HCT116 (cell line): Measurements from ENCODE around the gene EHMT1. TPM values are rescaled to one million over a fixed set of nuclear protein-coding genes. Genes with fewer than 3 reads are reported as not detected.

Source experiments
- ATAC-seq: fragments of 200-7000 bp; cut with Tn5 transposase; 2 replicates; pipeline ENCODE4 v1.9.1; 2020; ENCODE audit warnings: mild to moderate bottlenecking, moderate library complexity
- BruUV-seq: library from RNA; stranded (reverse); fragments of 400-500 nt; replicated peaks from 2 replicates; lab custom pipeline; 2021; lab: Mats Ljungman, UMichigan
- CTCF ChIA-PET: fragments of 300-600 bp; sonication (Branson Sonifier 250); formaldehyde crosslinking; loops from one replicate; lab custom pipeline; 2021; ENCODE audit warnings: antibody characterized with exemption; lab: Charles Lee
- POLR2A ChIA-PET: fragments of 300-600, 350-600 bp; sonication (Branson Sonifier 250); formaldehyde crosslinking; loops from one replicate; lab custom pipeline; 2021; ENCODE audit warnings: antibody characterized with exemption; lab: Charles Lee
- RAD21 ChIA-PET, 2 experiments: fragments of 300-600 bp; sonication (Branson Sonifier 250); formaldehyde crosslinking; loops; one replicate each; lab custom pipeline; 2023; ENCODE audit warnings: low total read pairs in 2 of 2; ENCODE audit not compliant: uncharacterized antibody in 2 of 2, unreplicated experiment in 2 of 2, low non-redundant PET in 1 of 2; lab: Charles Lee
- DNase-seq: peaks from one replicate; pipeline ENCODE4 v3.0.0-alpha.2; 2010; ENCODE audit warnings: low read depth, low spot score
- H2AFZ ChIP-seq: fragments of 200-600 bp; shearing (Covaris generic), sonication (generic); 2 replicates; pipeline ENCODE4 v1.6.1; 2017; ENCODE audit warnings: low read depth, mixed run types, mixed read lengths, antibody characterized with exemption, low read length; ENCODE audit not compliant: poor library complexity, severe bottlenecking
- H3K27ac ChIP-seq: 2 replicates; pipeline ENCODE4 v1.5.1; 2012; ENCODE audit warnings: low read depth, low read length
- H3K27me3 ChIP-seq: fragments of 200-600 bp; sonication (generic); 2 replicates; pipeline ENCODE4 v1.6.1; 2016; ENCODE audit warnings: mixed run types, low read length, mixed read lengths; ENCODE audit not compliant: insufficient read depth
- H3K36me3 ChIP-seq, 2 experiments: fragments of 200-500 bp in 1 of 2; fragments of 200-600 bp in 1 of 2; sonication (Bioruptor generic) in 1 of 2; sonication (generic) in 1 of 2; 2 replicates each; pipeline versions ENCODE4 v1.5.1 to v1.6.1; 2014 to 2016; ENCODE audit warnings: low read length in 2 of 2, inconsistent platforms in 1 of 2, mixed read lengths in 1 of 2, mixed run types in 1 of 2; ENCODE audit not compliant: insufficient read depth in 2 of 2, control insufficient read depth in 1 of 2
- H3K4me1 ChIP-seq, 2 experiments: fragments of 200-600 bp in 1 of 2; sonication (generic) in 1 of 2; 2 replicates each; pipeline versions ENCODE4 v1.5.1 to v1.6.1; 2012 to 2017; ENCODE audit warnings: low read length in 2 of 2, inconsistent platforms in 1 of 2, mild to moderate bottlenecking in 1 of 2, mixed read lengths in 1 of 2, mixed run types in 1 of 2, moderate library complexity in 1 of 2; ENCODE audit not compliant: insufficient read depth in 2 of 2, control insufficient read depth in 1 of 2
- H3K4me2 ChIP-seq: fragments of 200-600 bp; sonication (generic); 2 replicates; pipeline ENCODE4 v1.6.1; 2017; ENCODE audit warnings: mixed run types, low read length, mixed read lengths
- H3K4me3 ChIP-seq, 2 experiments: fragments of 200-600 bp in 1 of 2; sonication (generic) in 1 of 2; replicated peaks in 1 of 2; 2 replicates each; pipeline ENCODE4 v1.5.1; 2011 to 2016; ENCODE audit warnings: low read length in 2 of 2, control low read depth in 1 of 2, low read depth in 1 of 2, mild to moderate bottlenecking in 1 of 2, mixed read lengths in 1 of 2, mixed run types in 1 of 2
- H3K79me2 ChIP-seq: fragments of 200-600 bp; sonication (generic); 2 replicates; pipeline ENCODE4 v1.6.1; 2017; ENCODE audit warnings: mild to moderate bottlenecking, mixed run types, low read length, moderate library complexity, mixed read lengths; ENCODE audit not compliant: insufficient read depth
- H3K9ac ChIP-seq: fragments of 200-600 bp; sonication (generic); 2 replicates; pipeline ENCODE4 v1.6.1; 2016; ENCODE audit warnings: low read length, mixed read lengths
- H3K9me2 ChIP-seq: fragments of 200-600 bp; sonication (generic), shearing (Covaris generic); 2 replicates; pipeline ENCODE4 v1.6.1; 2017; ENCODE audit warnings: mixed run types, mild to moderate bottlenecking, moderate library complexity; ENCODE audit not compliant: insufficient read depth
- H3K9me3 ChIP-seq, 2 experiments: fragments of 200-500 bp in 1 of 2; fragments of 200-600 bp in 1 of 2; sonication (Bioruptor generic) in 1 of 2; sonication (generic) in 1 of 2; 2 replicates each; pipeline ENCODE4 v1.6.1; 2014 to 2017; ENCODE audit warnings: low read length in 2 of 2, mixed read lengths in 2 of 2, inconsistent platforms in 1 of 2, low read depth in 1 of 2, mild to moderate bottlenecking in 1 of 2, mixed run types in 1 of 2, moderate library complexity in 1 of 2; ENCODE audit not compliant: control insufficient read depth in 1 of 2, insufficient read depth in 1 of 2
- H4K20me1 ChIP-seq: fragments of 200-600 bp; sonication (generic), shearing (Covaris generic); 2 replicates; pipeline ENCODE4 v1.6.1; 2017; ENCODE audit warnings: mixed run types, mild to moderate bottlenecking, moderate library complexity; ENCODE audit not compliant: insufficient read depth
- ELF1 ChIP-seq: IDR thresholded peaks from 2 replicates; pipeline ENCODE4 v1.6.1; 2012; ENCODE audit warnings: low read depth, borderline replicate concordance
- ZNF274 ChIP-seq: fragments of 200-500 bp; sonication (Bioruptor generic); IDR thresholded peaks from 2 replicates; pipeline ENCODE4 v1.6.1; 2014; ENCODE audit warnings: mild to moderate bottlenecking, low read depth, low read length, inconsistent platforms
- intact Hi-C: fragments of 100-400 bp; cut with micrococcal nuclease; formaldehyde crosslinking; loops from 2 replicates; pipeline ENCODE4 v1.10.0; 2022
- total RNA-seq: library from RNA; stranded (reverse); gene quantifications from one replicate; pipeline ENCODE4 v1.2.1, GENCODE V29; 2021; ENCODE audit not compliant: unreplicated experiment
- TF ChIP-seq, protein P1 (sequence below): IDR thresholded peaks from 2 replicates; pipeline ENCODE4 v1.6.1; 2012; ENCODE audit warnings: low read depth
- TF ChIP-seq, protein P2 (sequence below): IDR thresholded peaks from 2 replicates; pipeline ENCODE4 v1.6.1; 2011; ENCODE audit warnings: mild to moderate bottlenecking, low read length, moderate library complexity; ENCODE audit not compliant: insufficient replicate concordance; ENCODE audit errors: extremely low read depth
- TF ChIP-seq, protein P3 (sequence below), 3 experiments: fragments of 200-600 bp in 1 of 3; sonication (generic) in 1 of 3; IDR thresholded peaks in 2 of 3; conservative IDR thresholded peaks in 1 of 3; 2 replicates each; pipeline ENCODE4 v1.5.1; 2012 to 2017; ENCODE audit warnings: low read depth in 2 of 3, low read length in 2 of 3, antibody characterized with exemption in 1 of 3, borderline replicate concordance in 1 of 3, control low read depth in 1 of 3, mild to moderate bottlenecking in 1 of 3, mixed read lengths in 1 of 3, mixed run types in 1 of 3, moderate library complexity in 1 of 3; ENCODE audit not compliant: insufficient read depth in 1 of 3

The EHMT1 gene
- total RNA-seq, 1 experiment from 2014 or later: 86.1 TPM

DNA sequence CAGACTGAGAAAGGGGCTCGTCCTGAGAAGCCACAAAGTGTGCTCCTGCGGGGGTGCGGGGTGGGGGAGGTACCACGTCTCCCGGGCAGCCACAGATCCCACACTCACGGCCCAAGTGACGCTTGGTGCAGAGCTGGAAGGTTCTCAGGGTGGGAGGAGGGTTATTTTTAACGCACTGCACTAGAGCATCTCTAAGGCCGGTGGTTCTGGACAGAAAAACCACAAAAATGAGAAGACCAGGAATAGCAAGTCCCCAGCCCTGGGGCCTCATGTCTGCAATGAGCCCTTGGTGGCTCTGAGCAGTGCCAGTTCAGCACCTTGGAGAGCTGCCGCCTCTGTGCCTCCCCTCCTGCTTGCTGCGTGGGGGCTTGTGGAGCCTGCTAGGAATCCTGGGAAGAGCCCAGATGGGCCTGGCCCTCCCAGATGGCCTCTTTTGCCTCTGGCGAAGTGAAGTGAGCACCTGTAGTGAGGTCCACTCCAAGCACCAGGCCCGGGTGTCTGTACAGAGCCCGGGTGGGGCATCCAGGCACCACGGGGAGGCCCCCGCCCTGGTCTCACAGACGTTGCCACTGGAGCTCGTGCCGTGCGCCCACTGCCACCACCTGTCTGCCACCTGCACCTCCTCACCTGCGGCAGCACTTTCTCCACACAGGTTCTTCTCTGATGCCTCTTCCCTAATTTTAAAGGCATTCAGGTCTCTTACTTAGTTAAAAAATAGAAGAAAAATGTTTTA lies 209.9 kb downstream of the EHMT1 start:
- Histone ChIP-seq H3K79me2 (0 out of 2 replicates have a peak, but pooled peaks cover 4% of the 10 kb centered on the region), H3K9me2 (no peaks in the 10 kb centered on the region), H2AFZ (no peak overlapping the region), H3K9me3 (no peaks in the 10 kb centered on the region), H3K4me2 (no peak overlapping the region), H3K36me3 (peaks cover 2 to 23% of the 10 kb centered on the region in 2 experiments; a peak in 1 of 4 replicates), H4K20me1 (no peaks in the 10 kb centered on the region; the same call in 1 of the 2 replicates), H3K4me3 (no peak overlapping the region), H3K27ac (no peak overlapping the region), H3K27me3 (no peaks in the 10 kb centered on the region), H3K4me1 (no peaks in the 10 kb centered on the region), H3K9ac (no peak overlapping the region)
- ATAC-seq (no peak), DNase-seq (no peak)
- RAD21 ChIA-PET: no interaction called here
- TF ChIP-seq ELF1 (no peak), ZNF274 (no peak)
- TF ChIP-seq, protein P1, sequence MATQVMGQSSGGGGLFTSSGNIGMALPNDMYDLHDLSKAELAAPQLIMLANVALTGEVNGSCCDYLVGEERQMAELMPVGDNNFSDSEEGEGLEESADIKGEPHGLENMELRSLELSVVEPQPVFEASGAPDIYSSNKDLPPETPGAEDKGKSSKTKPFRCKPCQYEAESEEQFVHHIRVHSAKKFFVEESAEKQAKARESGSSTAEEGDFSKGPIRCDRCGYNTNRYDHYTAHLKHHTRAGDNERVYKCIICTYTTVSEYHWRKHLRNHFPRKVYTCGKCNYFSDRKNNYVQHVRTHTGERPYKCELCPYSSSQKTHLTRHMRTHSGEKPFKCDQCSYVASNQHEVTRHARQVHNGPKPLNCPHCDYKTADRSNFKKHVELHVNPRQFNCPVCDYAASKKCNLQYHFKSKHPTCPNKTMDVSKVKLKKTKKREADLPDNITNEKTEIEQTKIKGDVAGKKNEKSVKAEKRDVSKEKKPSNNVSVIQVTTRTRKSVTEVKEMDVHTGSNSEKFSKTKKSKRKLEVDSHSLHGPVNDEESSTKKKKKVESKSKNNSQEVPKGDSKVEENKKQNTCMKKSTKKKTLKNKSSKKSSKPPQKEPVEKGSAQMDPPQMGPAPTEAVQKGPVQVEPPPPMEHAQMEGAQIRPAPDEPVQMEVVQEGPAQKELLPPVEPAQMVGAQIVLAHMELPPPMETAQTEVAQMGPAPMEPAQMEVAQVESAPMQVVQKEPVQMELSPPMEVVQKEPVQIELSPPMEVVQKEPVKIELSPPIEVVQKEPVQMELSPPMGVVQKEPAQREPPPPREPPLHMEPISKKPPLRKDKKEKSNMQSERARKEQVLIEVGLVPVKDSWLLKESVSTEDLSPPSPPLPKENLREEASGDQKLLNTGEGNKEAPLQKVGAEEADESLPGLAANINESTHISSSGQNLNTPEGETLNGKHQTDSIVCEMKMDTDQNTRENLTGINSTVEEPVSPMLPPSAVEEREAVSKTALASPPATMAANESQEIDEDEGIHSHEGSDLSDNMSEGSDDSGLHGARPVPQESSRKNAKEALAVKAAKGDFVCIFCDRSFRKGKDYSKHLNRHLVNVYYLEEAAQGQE: peak; percentile 78
- TF ChIP-seq, protein P2, sequence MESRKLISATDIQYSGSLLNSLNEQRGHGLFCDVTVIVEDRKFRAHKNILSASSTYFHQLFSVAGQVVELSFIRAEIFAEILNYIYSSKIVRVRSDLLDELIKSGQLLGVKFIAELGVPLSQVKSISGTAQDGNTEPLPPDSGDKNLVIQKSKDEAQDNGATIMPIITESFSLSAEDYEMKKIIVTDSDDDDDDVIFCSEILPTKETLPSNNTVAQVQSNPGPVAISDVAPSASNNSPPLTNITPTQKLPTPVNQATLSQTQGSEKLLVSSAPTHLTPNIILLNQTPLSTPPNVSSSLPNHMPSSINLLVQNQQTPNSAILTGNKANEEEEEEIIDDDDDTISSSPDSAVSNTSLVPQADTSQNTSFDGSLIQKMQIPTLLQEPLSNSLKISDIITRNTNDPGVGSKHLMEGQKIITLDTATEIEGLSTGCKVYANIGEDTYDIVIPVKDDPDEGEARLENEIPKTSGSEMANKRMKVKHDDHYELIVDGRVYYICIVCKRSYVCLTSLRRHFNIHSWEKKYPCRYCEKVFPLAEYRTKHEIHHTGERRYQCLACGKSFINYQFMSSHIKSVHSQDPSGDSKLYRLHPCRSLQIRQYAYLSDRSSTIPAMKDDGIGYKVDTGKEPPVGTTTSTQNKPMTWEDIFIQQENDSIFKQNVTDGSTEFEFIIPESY: no peak
- TF ChIP-seq, protein P3, sequence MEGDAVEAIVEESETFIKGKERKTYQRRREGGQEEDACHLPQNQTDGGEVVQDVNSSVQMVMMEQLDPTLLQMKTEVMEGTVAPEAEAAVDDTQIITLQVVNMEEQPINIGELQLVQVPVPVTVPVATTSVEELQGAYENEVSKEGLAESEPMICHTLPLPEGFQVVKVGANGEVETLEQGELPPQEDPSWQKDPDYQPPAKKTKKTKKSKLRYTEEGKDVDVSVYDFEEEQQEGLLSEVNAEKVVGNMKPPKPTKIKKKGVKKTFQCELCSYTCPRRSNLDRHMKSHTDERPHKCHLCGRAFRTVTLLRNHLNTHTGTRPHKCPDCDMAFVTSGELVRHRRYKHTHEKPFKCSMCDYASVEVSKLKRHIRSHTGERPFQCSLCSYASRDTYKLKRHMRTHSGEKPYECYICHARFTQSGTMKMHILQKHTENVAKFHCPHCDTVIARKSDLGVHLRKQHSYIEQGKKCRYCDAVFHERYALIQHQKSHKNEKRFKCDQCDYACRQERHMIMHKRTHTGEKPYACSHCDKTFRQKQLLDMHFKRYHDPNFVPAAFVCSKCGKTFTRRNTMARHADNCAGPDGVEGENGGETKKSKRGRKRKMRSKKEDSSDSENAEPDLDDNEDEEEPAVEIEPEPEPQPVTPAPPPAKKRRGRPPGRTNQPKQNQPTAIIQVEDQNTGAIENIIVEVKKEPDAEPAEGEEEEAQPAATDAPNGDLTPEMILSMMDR (IDR thresholded peaks at IDR 0.05 in 2 of 3, conservative IDR thresholded peaks at IDR 0.05 in 1 of 3; ENCODE audit: borderline replicate concordance in 1 of 3, insufficient read depth in 1 of 3, low read depth in 2 of 3, low read length in 2 of 3): no peak
- intact Hi-C loops: no loop called here
- CTCF ChIA-PET: no interaction called here
- BruUV-seq: no TSS peak
- POLR2A ChIA-PET: no interaction called here
